Nephron (organoid): Measurements from ENCODE around the gene JAZF1.

ENCODE experiments used
- H3K27ac Mint-ChIP-seq, 3 experiments: 2 replicates each; pipeline ENCODE4 v1.8.0; 2020; ENCODE audit warnings: mixed read lengths in 3 of 3, mild to moderate bottlenecking in 2 of 3, moderate library complexity in 1 of 3
- H3K27me3 Mint-ChIP-seq: 2 replicates; pipeline ENCODE4 v1.8.0; 2021; ENCODE audit warnings: low read depth, mild to moderate bottlenecking, moderate library complexity, mixed read lengths
- H3K36me3 Mint-ChIP-seq: 2 replicates; pipeline ENCODE4 v1.8.0; 2020; ENCODE audit warnings: low read depth, mixed read lengths
- H3K4me1 Mint-ChIP-seq: 2 replicates; pipeline ENCODE4 v1.8.0; 2020; ENCODE audit warnings: mixed read lengths
- H3K4me3 Mint-ChIP-seq, 3 experiments: 2 replicates each; pipeline ENCODE4 v1.8.0; 2020; ENCODE audit warnings: mild to moderate bottlenecking in 3 of 3, mixed read lengths in 3 of 3, moderate library complexity in 2 of 3
- H3K9me3 Mint-ChIP-seq: 2 replicates; pipeline ENCODE4 v1.8.0; 2020; ENCODE audit warnings: mixed read lengths
- TF ChIP-seq, protein P1 (sequence below), 3 experiments: fragments of 200-600 bp; sonication (generic); IDR thresholded peaks; one replicate each; pipeline ENCODE4 v1.5.0; 2021; ENCODE audit warnings: antibody characterized with exemption in 3 of 3; ENCODE audit not compliant: unreplicated experiment in 3 of 3

The JAZF1 gene

DNA sequence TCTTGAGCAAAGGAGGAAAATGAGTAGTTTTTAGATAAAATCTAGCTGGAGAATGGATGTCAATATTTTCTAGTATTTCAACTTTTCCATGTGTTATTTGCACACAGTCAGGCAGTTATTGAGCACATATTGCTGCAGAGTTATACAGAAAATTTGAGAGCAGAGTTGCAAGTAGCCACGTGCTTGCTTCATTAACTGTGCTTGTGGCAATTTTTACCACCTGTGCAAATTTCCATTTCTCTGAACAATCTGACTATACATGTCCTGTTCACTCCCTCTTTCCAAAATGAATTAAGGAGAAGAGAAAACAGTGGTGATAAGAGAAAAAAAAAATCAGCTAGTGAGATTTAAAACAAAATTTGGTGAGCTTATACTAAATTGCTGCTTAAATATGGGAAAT is 262.1 kb downstream of the JAZF1 start:
- H3K27me3 Mint-ChIP-seq: no peaks in the 10 kb centered on the region
- no peaks in the 10 kb centered on the region for H3K36me3 Mint-ChIP-seq
- no peaks in the 10 kb centered on the region for H3K9me3 Mint-ChIP-seq
- TF ChIP-seq, protein P1, sequence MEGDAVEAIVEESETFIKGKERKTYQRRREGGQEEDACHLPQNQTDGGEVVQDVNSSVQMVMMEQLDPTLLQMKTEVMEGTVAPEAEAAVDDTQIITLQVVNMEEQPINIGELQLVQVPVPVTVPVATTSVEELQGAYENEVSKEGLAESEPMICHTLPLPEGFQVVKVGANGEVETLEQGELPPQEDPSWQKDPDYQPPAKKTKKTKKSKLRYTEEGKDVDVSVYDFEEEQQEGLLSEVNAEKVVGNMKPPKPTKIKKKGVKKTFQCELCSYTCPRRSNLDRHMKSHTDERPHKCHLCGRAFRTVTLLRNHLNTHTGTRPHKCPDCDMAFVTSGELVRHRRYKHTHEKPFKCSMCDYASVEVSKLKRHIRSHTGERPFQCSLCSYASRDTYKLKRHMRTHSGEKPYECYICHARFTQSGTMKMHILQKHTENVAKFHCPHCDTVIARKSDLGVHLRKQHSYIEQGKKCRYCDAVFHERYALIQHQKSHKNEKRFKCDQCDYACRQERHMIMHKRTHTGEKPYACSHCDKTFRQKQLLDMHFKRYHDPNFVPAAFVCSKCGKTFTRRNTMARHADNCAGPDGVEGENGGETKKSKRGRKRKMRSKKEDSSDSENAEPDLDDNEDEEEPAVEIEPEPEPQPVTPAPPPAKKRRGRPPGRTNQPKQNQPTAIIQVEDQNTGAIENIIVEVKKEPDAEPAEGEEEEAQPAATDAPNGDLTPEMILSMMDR (IDR thresholded peaks at IDR 0.05; ENCODE audit: unreplicated experiment in 3 of 3): no peak
- peaks cover 17% of the 10 kb centered on the region for H3K4me1 Mint-ChIP-seq
- H3K27ac Mint-ChIP-seq: no peak overlapping the region
- no peak overlapping the region for H3K4me3 Mint-ChIP-seq

DNA sequence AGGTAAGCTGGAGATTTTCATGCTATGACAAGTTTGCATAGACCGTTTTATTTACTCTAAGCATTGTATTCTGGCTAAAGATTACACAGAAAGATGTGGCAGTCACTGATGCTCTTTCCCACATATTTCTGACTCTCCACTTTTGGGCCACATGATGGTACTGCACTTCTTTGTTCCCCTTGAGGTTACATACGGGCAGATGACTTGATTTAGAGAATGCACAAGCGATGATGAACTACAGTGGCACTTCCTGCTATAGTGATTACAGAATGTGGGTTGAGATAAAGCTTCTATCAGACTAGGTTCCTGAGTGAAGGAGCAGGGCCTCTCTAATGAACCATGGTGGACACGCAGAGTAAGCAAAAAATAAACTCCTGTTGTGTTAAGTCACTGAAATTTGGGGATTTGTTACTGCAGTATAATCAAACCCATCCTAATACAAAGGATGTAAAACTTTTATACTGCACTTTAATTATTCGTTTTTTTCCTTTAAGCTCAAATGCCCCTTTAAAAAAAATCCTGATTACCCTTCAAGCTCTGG is 262.8 kb downstream of the JAZF1 start:
- TF ChIP-seq, protein P1 (IDR thresholded peaks at IDR 0.05; ENCODE audit: unreplicated experiment in 3 of 3): no peak
- peaks cover 11% of the 10 kb centered on the region for H3K4me1 Mint-ChIP-seq
- H3K27me3 Mint-ChIP-seq: no peaks in the 10 kb centered on the region
- no peaks in the 10 kb centered on the region for H3K36me3 Mint-ChIP-seq
- no peak overlapping the region for H3K4me3 Mint-ChIP-seq
- no peak overlapping the region for H3K27ac Mint-ChIP-seq
- H3K9me3 Mint-ChIP-seq: no peaks in the 10 kb centered on the region

DNA sequence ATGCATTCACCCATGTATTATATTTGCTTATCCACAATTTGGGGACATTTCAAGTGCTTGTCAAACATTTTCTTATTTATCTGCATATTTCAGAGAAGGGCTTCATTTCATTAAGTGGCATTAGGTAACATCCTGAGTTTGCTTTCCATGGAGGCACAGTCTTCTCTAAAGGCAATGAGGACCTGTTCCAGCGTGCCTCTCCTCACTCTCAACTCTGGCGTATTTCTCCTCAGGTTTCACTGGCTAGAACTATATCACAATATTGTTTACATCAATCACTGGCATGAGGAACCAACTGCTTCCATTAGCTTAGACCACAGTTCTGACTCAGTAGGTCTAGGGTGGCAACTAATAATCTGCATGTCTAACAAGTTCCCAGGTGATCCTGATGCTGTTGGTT is 263.5 kb downstream of the JAZF1 start:
- no peak overlapping the region for H3K4me3 Mint-ChIP-seq
- no peaks in the 10 kb centered on the region for H3K36me3 Mint-ChIP-seq
- H3K4me1 Mint-ChIP-seq: peaks cover 11% of the 10 kb centered on the region
- H3K9me3 Mint-ChIP-seq: no peaks in the 10 kb centered on the region
- TF ChIP-seq, protein P1 (IDR thresholded peaks at IDR 0.05; ENCODE audit: unreplicated experiment in 3 of 3): no peak
- no peak overlapping the region for H3K27ac Mint-ChIP-seq
- H3K27me3 Mint-ChIP-seq: peaks cover 3% of the 10 kb centered on the region

DNA sequence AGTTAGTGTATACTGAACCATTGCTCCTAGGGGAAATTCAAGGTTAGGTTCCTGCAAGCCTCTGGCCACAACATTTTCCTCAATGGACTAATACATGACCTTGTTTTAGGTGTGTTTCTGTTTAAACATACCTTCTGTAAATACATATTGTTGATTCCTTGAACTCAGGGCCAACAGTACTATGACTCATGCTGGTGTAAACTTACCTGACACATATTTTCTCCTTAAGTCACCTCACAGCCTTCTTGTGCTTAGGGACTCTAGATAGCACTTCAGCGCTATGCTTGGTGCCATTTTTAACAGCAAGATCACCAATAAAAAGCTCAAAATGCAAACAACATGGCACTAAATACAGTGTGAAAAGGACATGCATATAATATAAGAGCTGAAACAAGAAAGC is 264.2 kb downstream of the JAZF1 start:
- Mint-ChIP-seq H3K27me3 (peaks cover 8% of the 10 kb centered on the region), H3K4me1 (peaks cover 10% of the 10 kb centered on the region), H3K9me3 (no peaks in the 10 kb centered on the region), H3K4me3 (no peak overlapping the region), H3K27ac (no peak overlapping the region), H3K36me3 (no peaks in the 10 kb centered on the region)
- TF ChIP-seq, protein P1 (IDR thresholded peaks at IDR 0.05; ENCODE audit: unreplicated experiment in 3 of 3): no peak

DNA sequence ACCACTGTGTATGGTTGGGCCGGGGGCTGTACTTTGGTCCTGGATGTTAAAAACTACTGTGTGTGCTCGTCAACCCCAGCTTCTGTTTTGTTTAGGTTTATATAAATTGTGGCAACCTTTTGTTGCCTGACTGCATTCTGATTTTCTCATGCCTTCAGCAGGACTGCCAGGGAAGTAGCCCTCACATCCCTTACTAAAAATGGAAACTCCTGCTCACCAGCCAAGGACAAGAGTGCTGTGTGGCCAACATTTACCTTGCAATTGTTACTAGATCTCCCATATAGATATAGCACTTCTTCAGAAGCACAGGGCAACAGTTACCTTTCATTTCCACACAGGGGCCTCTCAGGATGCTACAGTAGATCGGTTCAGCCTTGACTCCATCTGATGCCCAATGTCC is 266.2 kb downstream of the JAZF1 start:
- H3K27ac Mint-ChIP-seq: no peak overlapping the region
- H3K9me3 Mint-ChIP-seq: no peaks in the 10 kb centered on the region

DNA sequence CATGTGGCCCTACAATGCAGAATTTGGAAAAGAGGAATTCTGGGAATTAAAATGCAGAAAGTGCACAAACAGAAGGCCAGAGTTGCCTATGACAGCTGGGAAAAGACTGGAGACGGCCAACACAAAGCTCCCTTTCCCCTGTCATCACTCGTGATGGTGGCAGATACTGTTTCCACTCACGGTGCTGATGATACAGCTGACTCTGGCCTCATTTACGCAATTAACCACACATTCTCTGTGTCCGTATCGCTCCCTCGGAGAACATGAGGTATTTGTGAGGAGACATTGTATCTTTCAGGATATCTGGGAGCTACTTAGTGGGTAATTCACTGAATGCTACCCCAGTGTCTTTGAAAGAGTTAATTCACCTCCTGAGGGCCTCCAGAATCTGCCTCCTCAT is 267.8 kb downstream of the JAZF1 start:
- H3K36me3 Mint-ChIP-seq: no peaks in the 10 kb centered on the region
- H3K9me3 Mint-ChIP-seq: no peaks in the 10 kb centered on the region
- H3K4me3 Mint-ChIP-seq: no peak overlapping the region
- H3K27ac Mint-ChIP-seq: no peak overlapping the region
- TF ChIP-seq, protein P1 (IDR thresholded peaks at IDR 0.05; ENCODE audit: unreplicated experiment in 3 of 3): no peak
- peaks cover 4% of the 10 kb centered on the region for H3K4me1 Mint-ChIP-seq
- H3K27me3 Mint-ChIP-seq: peaks cover 9% of the 10 kb centered on the region

More for the DNA sequence above, 266.2 kb downstream of the JAZF1 start:
- Mint-ChIP-seq H3K4me1 (peaks cover 4% of the 10 kb centered on the region), H3K4me3 (no peak overlapping the region), H3K36me3 (no peaks in the 10 kb centered on the region), H3K27me3 (peaks cover 8% of the 10 kb centered on the region)
- TF ChIP-seq, protein P1 (IDR thresholded peaks at IDR 0.05; ENCODE audit: unreplicated experiment in 3 of 3): no peak
